RWPE1 (cell line): ENCODE measurements around the gene ETNK1.

Experiments
- CTCF ChIA-PET: fragments of 350-600 bp; sonication (Branson Sonifier 250); formaldehyde crosslinking; extraction: SDS; loops from one replicate; lab custom pipeline; 2021; lab: Yijun Ruan, JAX
- POLR2A ChIA-PET: fragments of 400-600 bp; formaldehyde crosslinking; extraction: SDS; loops from one replicate; lab custom pipeline; 2020; ENCODE audit warnings: antibody characterized with exemption; ENCODE audit not compliant: low non-redundant PET; lab: Yijun Ruan, JAX
- DNase-seq: peaks from one replicate; pipeline ENCODE4 v3.0.0; 2012; ENCODE audit warnings: low spot score
- H3K27ac ChIP-seq: fragments of 450-650 bp; 2 replicates; pipeline ENCODE4 v1.5.1; 2017
- TF ChIP-seq, protein P1 (sequence below): fragments of 450-650 bp; conservative IDR thresholded peaks from 2 replicates; pipeline ENCODE4 v1.5.1; 2017; ENCODE audit warnings: low read depth, mild to moderate bottlenecking

ETNK1 gene

DNA sequence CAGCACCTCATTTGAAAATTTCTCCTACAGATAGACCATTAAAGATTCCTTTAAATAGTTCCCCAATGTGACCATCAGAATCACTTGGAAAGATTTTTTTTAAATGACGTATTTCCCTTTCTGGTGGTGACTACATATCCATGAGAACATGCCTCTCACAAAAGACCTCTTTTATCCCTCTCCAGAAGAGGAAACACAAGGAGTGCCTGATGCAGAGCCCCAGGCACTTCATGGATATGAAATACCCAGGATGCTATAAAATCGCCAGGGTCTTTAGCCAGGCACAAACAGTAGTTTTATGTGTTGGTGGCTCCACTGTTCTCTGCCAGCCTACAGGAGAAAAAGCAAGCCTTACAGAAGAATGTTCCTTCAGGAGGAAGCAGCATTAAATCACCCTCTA, 97.1 kb downstream of the ETNK1 start:
- CTCF ChIA-PET, result no interaction called here
- no peak overlapping the region for H3K27ac ChIP-seq
- POLR2A ChIA-PET, result no interaction called here
- TF ChIP-seq, protein P1, sequence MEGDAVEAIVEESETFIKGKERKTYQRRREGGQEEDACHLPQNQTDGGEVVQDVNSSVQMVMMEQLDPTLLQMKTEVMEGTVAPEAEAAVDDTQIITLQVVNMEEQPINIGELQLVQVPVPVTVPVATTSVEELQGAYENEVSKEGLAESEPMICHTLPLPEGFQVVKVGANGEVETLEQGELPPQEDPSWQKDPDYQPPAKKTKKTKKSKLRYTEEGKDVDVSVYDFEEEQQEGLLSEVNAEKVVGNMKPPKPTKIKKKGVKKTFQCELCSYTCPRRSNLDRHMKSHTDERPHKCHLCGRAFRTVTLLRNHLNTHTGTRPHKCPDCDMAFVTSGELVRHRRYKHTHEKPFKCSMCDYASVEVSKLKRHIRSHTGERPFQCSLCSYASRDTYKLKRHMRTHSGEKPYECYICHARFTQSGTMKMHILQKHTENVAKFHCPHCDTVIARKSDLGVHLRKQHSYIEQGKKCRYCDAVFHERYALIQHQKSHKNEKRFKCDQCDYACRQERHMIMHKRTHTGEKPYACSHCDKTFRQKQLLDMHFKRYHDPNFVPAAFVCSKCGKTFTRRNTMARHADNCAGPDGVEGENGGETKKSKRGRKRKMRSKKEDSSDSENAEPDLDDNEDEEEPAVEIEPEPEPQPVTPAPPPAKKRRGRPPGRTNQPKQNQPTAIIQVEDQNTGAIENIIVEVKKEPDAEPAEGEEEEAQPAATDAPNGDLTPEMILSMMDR, result no peak
- DNase-seq, result no peak

DNA sequence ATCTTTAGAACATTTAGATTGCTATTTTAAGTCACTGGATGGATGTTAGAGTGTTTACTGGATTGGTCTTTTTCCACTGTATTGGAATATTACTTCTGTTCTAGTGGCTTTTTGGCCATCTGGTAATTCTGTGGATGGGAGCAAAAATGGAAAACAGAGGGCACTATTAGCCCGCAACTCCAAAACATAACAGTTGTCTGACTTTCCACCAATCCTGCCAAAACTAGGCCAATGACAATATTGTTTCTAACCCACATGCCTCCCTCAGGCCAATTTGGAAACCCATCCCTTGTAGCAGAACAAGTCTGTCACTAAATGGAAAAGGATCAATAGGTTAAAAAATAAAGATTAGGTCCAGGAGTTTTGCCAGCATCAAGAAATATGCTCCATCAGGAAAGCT, 97.8 kb downstream of the ETNK1 start:
- POLR2A ChIA-PET, result no interaction called here
- no peak for DNase-seq
- CTCF ChIA-PET, result no interaction called here
- TF ChIP-seq, protein P1, result no peak
- H3K27ac ChIP-seq, result no peak overlapping the region

GRCh38 chr12:22728987-22729386, 104.0 kb downstream of the ETNK1 start:
- no peak overlapping the region for H3K27ac ChIP-seq
- ChIA-PET POLR2A (no interaction called here), CTCF (no interaction called here)
- TF ChIP-seq, protein P1, result no peak
- DNase-seq, result no peak

GRCh38 chr12:22729431-22729956, 104.5 kb downstream of the ETNK1 start:
- DNase-seq, result no peak
- TF ChIP-seq, protein P1, result no peak
- no peak overlapping the region for H3K27ac ChIP-seq
- POLR2A ChIA-PET, result no interaction called here
- CTCF ChIA-PET, result interaction anchor here (0.6 kb wide), 1 partner anchor 19 kb away, joined by 3 read pairs; no protein-coding TSS in a partner anchor

DNA sequence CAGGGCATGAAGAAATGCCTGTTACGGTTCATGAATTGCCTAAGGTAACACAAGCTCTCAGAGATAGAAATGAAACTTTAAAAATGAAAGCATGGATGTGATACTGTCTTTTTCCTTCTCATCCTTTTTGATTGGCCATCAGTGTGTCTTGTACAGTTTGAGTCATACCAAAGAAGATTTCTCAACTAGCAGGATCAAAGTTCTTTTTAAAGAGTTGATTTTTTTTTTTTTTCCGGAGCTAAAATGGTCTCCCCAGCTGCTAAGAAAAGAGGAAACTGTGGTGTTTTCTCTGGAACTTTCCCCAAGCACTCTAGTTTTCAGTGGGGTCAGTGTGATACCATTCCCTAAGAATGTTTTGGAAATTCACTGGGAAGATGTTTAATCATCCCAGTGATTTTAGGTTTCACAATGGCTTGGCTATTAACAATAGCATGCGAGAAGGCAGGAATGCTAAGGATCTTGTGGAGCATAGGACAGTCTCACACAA, 105.0 kb downstream of the ETNK1 start:
- CTCF ChIA-PET, result interaction anchor here (0.6 kb wide), 2 partner anchors 19 to 1989 kb away, joined by 3 read pairs; no protein-coding TSS in a partner anchor
- DNase-seq, result no peak
- TF ChIP-seq, protein P1, result no peak
- no peak overlapping the region for H3K27ac ChIP-seq
- POLR2A ChIA-PET, result no interaction called here

DNA sequence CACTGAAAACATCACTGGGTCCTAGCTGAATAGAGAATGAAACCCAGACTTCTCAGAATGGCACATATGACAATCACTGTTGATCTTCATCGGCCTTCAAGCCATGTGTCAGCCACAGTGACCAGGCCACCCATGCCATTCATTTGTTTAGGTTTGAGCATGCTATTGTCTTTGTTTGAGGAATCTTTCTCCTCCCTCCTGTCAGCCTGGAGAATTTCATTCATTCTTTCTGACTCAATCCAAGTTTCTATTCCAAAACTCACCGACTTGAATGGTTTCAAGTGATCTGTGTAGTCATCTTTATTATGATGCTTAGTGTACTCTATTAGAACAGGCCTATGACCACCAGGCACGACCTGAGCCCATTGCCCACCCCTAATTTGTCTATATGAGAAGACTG, 106.3 kb downstream of the ETNK1 start:
- no peak for DNase-seq
- TF ChIP-seq, protein P1, result no peak
- ChIA-PET CTCF (no interaction called here), POLR2A (no interaction called here)
- H3K27ac ChIP-seq, result no peak overlapping the region

DNA sequence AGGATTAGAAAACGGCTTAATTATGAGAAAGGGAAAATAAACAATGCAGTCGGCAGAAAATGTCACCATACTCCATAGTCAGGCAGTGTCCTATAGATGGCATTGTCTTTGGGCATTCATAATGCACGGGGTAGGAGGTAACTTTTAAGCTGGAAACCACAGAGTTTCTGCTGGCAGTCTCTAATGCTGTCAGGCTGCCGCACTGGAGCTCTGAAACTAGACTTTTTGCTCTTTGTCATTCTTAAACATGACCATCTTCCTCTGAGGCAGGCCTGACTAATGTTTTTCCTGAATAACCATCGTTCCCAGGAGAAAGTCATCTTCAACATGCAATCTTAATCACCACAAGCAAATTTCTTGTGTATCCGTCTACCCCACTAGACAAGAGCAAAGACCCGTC, 108.8 kb downstream of the ETNK1 start:
- CTCF ChIA-PET, result no interaction called here
- POLR2A ChIA-PET, result no interaction called here
- no peak overlapping the region for H3K27ac ChIP-seq
- no peak for DNase-seq
- TF ChIP-seq, protein P1, result no peak
